ENCODE results near the gene GZMM. TPM values are rescaled to one million over a fixed set of nuclear protein-coding genes. Genes with fewer than 3 reads are reported as not detected.
A peak's percentile ranks its signal among the peaks of the same experiment; 100 is the strongest.

GZMM gene
- 1 to 10 TPM in 1 of 2 donors, not detected in 1; 5.3 TPM for total RNA-seq

DNA sequence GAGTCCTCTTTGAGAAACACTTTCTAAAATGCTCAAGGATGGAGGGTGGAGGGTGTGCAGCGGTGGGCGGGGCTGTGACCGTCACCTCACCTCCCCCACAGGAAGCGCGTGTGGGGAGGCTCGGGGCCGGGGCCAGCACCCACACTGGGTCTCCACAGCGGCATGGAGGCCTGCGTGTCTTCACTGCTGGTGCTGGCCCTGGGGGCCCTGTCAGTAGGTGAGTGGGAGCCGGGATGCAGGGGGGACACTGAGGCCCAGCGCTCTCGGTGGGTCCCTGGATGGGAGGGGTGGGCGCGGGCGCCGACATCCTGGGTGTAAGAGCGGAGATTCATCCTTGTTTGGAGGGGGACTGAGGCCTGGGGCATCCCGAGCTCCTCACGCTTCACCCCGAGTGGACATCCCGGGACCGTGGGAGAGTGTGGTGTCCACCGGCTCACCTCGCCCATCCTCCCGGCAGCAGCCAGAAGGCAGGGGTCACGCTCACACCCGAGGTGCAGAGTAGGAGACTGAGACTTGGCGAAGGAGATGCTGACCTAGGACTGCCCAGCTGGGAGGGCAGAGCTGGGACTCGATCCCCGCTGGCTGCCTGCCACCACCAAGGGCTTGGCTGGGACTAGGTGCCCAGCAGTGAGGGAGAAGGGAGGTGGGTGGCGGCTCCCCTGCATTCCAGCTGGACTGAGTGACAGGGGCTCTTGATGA is at the start of gene GZMM:
TSS of gene GZMM (plus strand) at position 144 of the 699 bp plus-strand sequence. CDS start at position 163, 19 bp downstream.
- 46 to 56% methylated on average over 5 to 29 of the region's 31 CpGs for WGBS, 2 donors
- Histone ChIP-seq H3K4me1 (no peaks in the 10 kb centered on the region), H3K9me3 (no peaks in the 10 kb centered on the region), H3K36me3 (replicated peaks in 1 of 2; ENCODE audit: insufficient read depth in 1 of 2, low read depth in 2 of 2) (peaks cover 0 to 3% of the 10 kb centered on the region in 2 donors), H3K27ac (no peak within 1 kb of the TSS), H3K27me3 (no peaks in the 10 kb centered on the region), H3K4me3 (no peak within 1 kb of the TSS)
- TF ChIP-seq, protein P1, sequence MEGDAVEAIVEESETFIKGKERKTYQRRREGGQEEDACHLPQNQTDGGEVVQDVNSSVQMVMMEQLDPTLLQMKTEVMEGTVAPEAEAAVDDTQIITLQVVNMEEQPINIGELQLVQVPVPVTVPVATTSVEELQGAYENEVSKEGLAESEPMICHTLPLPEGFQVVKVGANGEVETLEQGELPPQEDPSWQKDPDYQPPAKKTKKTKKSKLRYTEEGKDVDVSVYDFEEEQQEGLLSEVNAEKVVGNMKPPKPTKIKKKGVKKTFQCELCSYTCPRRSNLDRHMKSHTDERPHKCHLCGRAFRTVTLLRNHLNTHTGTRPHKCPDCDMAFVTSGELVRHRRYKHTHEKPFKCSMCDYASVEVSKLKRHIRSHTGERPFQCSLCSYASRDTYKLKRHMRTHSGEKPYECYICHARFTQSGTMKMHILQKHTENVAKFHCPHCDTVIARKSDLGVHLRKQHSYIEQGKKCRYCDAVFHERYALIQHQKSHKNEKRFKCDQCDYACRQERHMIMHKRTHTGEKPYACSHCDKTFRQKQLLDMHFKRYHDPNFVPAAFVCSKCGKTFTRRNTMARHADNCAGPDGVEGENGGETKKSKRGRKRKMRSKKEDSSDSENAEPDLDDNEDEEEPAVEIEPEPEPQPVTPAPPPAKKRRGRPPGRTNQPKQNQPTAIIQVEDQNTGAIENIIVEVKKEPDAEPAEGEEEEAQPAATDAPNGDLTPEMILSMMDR (IDR thresholded peaks at IDR 0.05), result no peak
- peak in 1 of 3 donors; percentile 6 for TF ChIP-seq POLR2A (IDR thresholded peaks at IDR 0.05)
- intact Hi-C loops (cut with DNase I), result no loop called here
- DNase-seq, result no peak
- ATAC-seq, result no peak

DNA sequence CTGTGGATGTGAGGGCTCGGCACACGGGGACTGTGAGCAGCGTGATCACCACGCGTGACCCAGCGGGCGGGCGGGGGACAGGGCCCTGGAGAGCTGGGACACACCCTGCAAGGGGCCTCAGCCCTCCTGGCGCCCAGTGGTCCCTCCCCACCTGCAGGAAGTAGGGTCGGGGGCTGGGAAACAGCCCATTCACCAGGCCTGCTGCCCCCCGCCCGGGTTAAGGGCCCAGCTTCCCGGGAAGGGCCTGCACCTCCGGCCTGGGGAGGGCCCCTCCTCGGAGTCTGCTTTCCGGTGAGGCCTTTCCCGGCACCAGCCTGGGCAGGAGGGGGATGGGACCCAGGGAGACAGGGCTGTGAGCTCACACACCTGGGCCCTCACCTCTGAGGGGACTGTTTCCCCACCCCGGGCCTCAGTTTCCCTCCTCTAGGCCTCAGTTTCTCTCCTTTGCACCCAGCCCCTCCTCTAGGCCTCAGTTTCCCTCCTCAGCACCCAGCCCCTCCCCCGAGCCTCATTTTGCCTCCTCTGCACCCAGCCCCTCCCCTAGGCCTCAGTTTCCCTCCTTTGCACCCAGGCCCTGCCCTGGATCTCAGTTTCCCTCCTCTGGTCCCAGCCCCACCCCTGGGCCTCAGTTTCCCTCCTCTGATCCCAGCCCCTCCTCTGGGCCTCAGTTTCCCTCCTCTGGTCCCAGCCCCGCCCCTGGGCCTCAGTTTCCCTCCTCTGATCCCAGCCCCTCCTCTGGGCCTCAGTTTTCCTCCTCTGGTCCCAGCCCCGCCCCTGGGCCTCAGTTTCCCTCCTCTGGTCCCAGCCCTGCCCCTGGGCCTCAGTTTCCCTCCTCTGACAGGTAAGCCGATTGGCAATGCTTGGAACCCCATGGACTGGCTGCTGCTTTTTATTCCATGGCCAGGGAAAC is 49.4 kb upstream of the GZMM start:
- 40 to 41% methylated on average over 14 to 21 of the region's 22 CpGs for WGBS, 2 donors
- Histone ChIP-seq H3K36me3 (replicated peaks in 1 of 2; ENCODE audit: insufficient read depth in 1 of 2, low read depth in 2 of 2) (no peaks in the 10 kb centered on the region), H3K4me1 (peaks cover 27% of the 10 kb centered on the region), H3K4me3 (no peak overlapping the region), H3K9me3 (no peaks in the 10 kb centered on the region), H3K27ac (no peak overlapping the region), H3K27me3 (peaks cover 5 to 29% of the 10 kb centered on the region in 2 donors)
- TF ChIP-seq POLR2A (IDR thresholded peaks at IDR 0.05), result no peak
- TF ChIP-seq, protein P1 (IDR thresholded peaks at IDR 0.05), result no peak
- intact Hi-C loops (cut with DNase I), result no loop called here
- ATAC-seq, result no peak
- no peak for DNase-seq

DNA sequence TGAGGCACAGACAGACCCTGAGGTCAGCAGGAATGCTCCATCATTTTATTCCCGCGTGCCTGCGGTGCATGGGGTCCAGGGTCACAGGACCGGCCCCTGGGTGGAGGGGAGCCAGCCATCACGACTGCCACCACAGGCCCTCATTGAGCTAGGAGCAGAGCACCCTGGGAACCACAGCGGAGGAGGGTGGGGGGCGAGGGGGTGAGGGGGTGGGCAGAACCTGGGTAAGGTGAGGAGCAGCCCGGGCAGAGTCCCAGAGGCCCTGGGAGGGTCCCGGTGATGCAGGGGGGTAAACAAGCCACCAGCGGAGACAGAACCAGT is 48.8 kb upstream of the GZMM start:
- Histone ChIP-seq H3K9me3 (no peaks in the 10 kb centered on the region), H3K4me1 (peaks cover 21% of the 10 kb centered on the region), H3K27ac (no peak overlapping the region), H3K4me3 (no peak overlapping the region), H3K36me3 (replicated peaks in 1 of 2; ENCODE audit: insufficient read depth in 1 of 2, low read depth in 2 of 2) (no peaks in the 10 kb centered on the region), H3K27me3 (peaks cover 5 to 32% of the 10 kb centered on the region in 2 donors)
- no peak for ATAC-seq
- intact Hi-C loops (cut with DNase I), result no loop called here
- TF ChIP-seq, protein P1 (IDR thresholded peaks at IDR 0.05), result no peak
- TF ChIP-seq POLR2A (IDR thresholded peaks at IDR 0.05), result no peak
- DNase-seq, result no peak
- 18 to 51% methylated on average over 5 to 6 of the region's 10 CpGs for WGBS, 2 donors

DNA sequence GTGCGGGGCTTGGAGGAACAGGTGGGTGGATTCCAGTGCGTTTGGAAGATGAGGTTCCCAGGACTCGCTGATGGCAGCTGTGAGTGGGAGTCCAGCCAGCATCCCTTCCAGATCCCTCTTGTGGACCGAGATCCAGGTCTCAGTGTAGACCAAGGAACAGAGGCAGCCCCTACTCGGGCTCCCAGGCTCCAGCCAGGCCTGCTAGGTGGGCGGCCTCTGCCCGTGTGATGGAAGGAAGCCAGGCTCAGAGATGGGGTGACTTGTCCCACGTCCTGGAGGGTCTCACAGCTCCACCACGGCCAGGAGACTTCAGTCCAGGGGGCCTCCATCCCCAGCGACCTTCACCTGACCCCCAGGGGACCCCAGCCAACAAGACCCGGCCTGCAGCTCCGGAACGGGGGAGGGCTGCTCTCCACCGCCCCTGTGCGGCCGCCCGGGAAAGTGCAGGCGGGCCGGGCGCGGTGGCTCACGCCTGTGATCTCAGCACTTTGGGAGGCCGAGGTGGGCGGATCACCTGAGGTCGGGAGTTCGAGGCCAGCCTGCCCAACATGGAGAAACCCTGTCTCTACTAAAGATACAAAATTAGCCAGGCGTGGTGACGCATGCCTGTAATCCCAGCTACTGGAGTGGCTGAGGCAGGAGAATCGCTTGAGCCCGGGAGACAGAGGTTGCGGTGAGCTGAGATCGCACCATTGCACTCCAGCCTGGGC is 48.3 kb upstream of the GZMM start:
- no peak for TF ChIP-seq POLR2A (IDR thresholded peaks at IDR 0.05)
- TF ChIP-seq, protein P1 (IDR thresholded peaks at IDR 0.05), result peak in 6 of 7 experiments; percentile 46 to 66 (median 54)
- no peaks in the 10 kb centered on the region for H3K36me3 ChIP-seq (replicated peaks in 1 of 2; ENCODE audit: insufficient read depth in 1 of 2, low read depth in 2 of 2)
- no peaks in the 10 kb centered on the region for H3K9me3 ChIP-seq
- H3K4me1 ChIP-seq, result peaks cover 21% of the 10 kb centered on the region
- no peak for DNase-seq
- peaks cover 5 to 32% of the 10 kb centered on the region in 2 donors for H3K27me3 ChIP-seq
- no peak overlapping the region for H3K4me3 ChIP-seq
- intact Hi-C loops (cut with DNase I), result no loop called here
- ATAC-seq, result peak; percentile 34
- WGBS, 2 donors, result 13 to 38% methylated on average over 13 to 32 of the region's 32 CpGs
- H3K27ac ChIP-seq, result no peak overlapping the region

Measured in body of pancreas (tissue), 4 donors.